Stimulated activated CD4-positive, alpha-beta T cell treated with anti-CD3 and anti-CD28 coated beads, Interleukin-15, amount 100 ng/mL, for 1 hour (primary cell): ENCODE results near the gene OLFML1.

Experiments
- DNase-seq, 2 donors: peaks; one replicate each; pipeline ENCODE4 v3.0.0-alpha.2; 2020; ENCODE audit warnings: low read depth in 1 of 2, low spot score in 1 of 2

OLFML1 gene

GRCh38 chr11:7559398-7560283, 74.3 kb downstream of the OLFML1 start:
- no peak for DNase-seq
